ENCODE measurements around the gene GPC1.

GPC1 gene

GRCh38 chr2:240391111-240392051 lies 44.1 kb upstream of the GPC1 start:
- TF ChIP-seq KLF16 (tag by site-specific recombination; IDR thresholded peaks at IDR 0.05) (no peak), ZNF211 (tag by site-specific recombination; IDR thresholded peaks at IDR 0.05; ENCODE audit: low read depth) (no peak), ZNF76 (tag by site-specific recombination; IDR thresholded peaks at IDR 0.05; ENCODE audit: borderline replicate concordance, low read depth) (no peak), REPIN1 (tag by site-specific recombination; IDR thresholded peaks at IDR 0.05; ENCODE audit: low read depth) (no peak), KLF17 (tag by site-specific recombination; IDR thresholded peaks at IDR 0.05) (no peak), MZF1 (tag by site-specific recombination; IDR thresholded peaks at IDR 0.05; ENCODE audit: borderline replicate concordance) (no peak), ZNF518A (tag by site-specific recombination; conservative IDR thresholded peaks at IDR 0.05; ENCODE audit: low read depth) (no peak), BCL11B (tag by site-specific recombination; IDR thresholded peaks at IDR 0.05; ENCODE audit: low read depth) (no peak), ZBTB10 (tag by site-specific recombination; IDR thresholded peaks at IDR 0.05) (no peak), ZNF311 (tag by site-specific recombination; IDR thresholded peaks at IDR 0.05; ENCODE audit: borderline replicate concordance) (no peak), ZNF280D (tag by site-specific recombination; IDR thresholded peaks at IDR 0.05) (no peak), ZNF280C (tag by site-specific recombination; IDR thresholded peaks at IDR 0.05) (no peak), ZNF843 (tag by site-specific recombination; IDR thresholded peaks at IDR 0.05) (no peak), ZNF600 (tag by site-specific recombination; IDR thresholded peaks at IDR 0.05) (no peak), ZNF776 (tag by site-specific recombination; IDR thresholded peaks at IDR 0.05; ENCODE audit: borderline replicate concordance) (no peak)
- Histone ChIP-seq H3K4me3 (ENCODE audit: low read depth, low read length) (no peak overlapping the region), H3K36me3 (ENCODE audit: control insufficient read depth in 2 of 2, insufficient read depth in 1 of 2, low read length in 2 of 2) (no peaks in the 10 kb centered on the region), H3K9me3 (ENCODE audit: control insufficient read depth, insufficient read depth, low read depth, low read length) (no peaks in the 10 kb centered on the region), H3K4me1 (ENCODE audit: control insufficient read depth, insufficient read depth, low read length) (no peaks in the 10 kb centered on the region), H3K27ac (ENCODE audit: extremely low read depth, low read depth, low read length) (no peak overlapping the region)
- CTCF ChIA-PET = no interaction called here
- POLR2A ChIA-PET = no interaction called here

All from HEK293 (cell line).